GM23338 (cell line): ENCODE measurements around the gene RIOK1. TPM values are rescaled to one million over a fixed set of nuclear protein-coding genes. Genes with fewer than 3 reads are reported as not detected.
A peak's percentile ranks its signal among the peaks of the same experiment; 100 is the strongest.

Source experiments
- ATAC-seq: fragments of 200-7000 bp; cut with Tn5 transposase; 3 replicates; pipeline ENCODE4 v1.9.1; 2020
- DNase-seq: peaks from one replicate; pipeline ENCODE4 v3.0.0-alpha.2; 2015; ENCODE audit warnings: low spot score
- H2AFZ ChIP-seq: fragments of 200-600 bp; sonication (generic); 2 replicates; pipeline ENCODE4 v1.8.0; 2016; ENCODE audit warnings: antibody characterized with exemption, mild to moderate bottlenecking, moderate library complexity
- H3F3A ChIP-seq: fragments of 200-600 bp; sonication (generic); replicated peaks from 2 replicates; pipeline ENCODE4 v1.8.0; 2017; ENCODE audit warnings: antibody characterized with exemption, mixed run types, low read depth
- H3K27ac ChIP-seq: fragments of 200-600 bp; sonication (generic); 2 replicates; pipeline ENCODE4 v1.6.1; 2016; ENCODE audit warnings: low read depth
- H3K27me3 ChIP-seq: fragments of 200-600 bp; sonication (generic); 2 replicates; pipeline ENCODE4 v1.8.0; 2016; ENCODE audit warnings: mild to moderate bottlenecking, mixed run types, moderate library complexity; ENCODE audit not compliant: insufficient read depth
- H3K36me3 ChIP-seq: fragments of 200-600 bp; sonication (generic); 2 replicates; pipeline ENCODE4 v1.8.0; 2016; ENCODE audit warnings: mild to moderate bottlenecking; ENCODE audit not compliant: insufficient read depth
- H3K4me1 ChIP-seq: fragments of 200-600 bp; sonication (generic); 2 replicates; pipeline ENCODE4 v1.8.0; 2016; ENCODE audit warnings: mild to moderate bottlenecking, moderate library complexity; ENCODE audit not compliant: insufficient read depth
- H3K4me2 ChIP-seq: fragments of 200-600 bp; sonication (generic); 2 replicates; pipeline ENCODE4 v1.7.1; 2017; ENCODE audit warnings: mixed run types
- H3K4me3 ChIP-seq: fragments of 200-600 bp; sonication (generic); 2 replicates; pipeline ENCODE4 v1.6.1; 2016; ENCODE audit warnings: mixed run types
- H3K79me2 ChIP-seq: fragments of 200-600 bp; sonication (generic); replicated peaks from 2 replicates; pipeline ENCODE4 v1.8.0; 2017; ENCODE audit warnings: mild to moderate bottlenecking; ENCODE audit not compliant: insufficient read depth
- H3K9me2 ChIP-seq: fragments of 200-600 bp; sonication (generic); 2 replicates; pipeline ENCODE4 v1.8.0; 2017; ENCODE audit not compliant: insufficient read depth
- H4K20me1 ChIP-seq: fragments of 200-600 bp; sonication (generic); replicated peaks from 2 replicates; pipeline ENCODE4 v1.8.0; 2017; ENCODE audit warnings: mild to moderate bottlenecking; ENCODE audit not compliant: insufficient read depth
- H3K27ac Mint-ChIP-seq: 2 replicates; pipeline ENCODE4 v1.8.0; 2020; ENCODE audit warnings: inconsistent platforms, mild to moderate bottlenecking, moderate library complexity, mixed read lengths
- H3K27me3 Mint-ChIP-seq: 3 replicates; pipeline ENCODE4 v1.8.0; 2022; ENCODE audit warnings: low read depth, mild to moderate bottlenecking, moderate library complexity, mixed read lengths, inconsistent platforms; ENCODE audit not compliant: insufficient read depth, poor library complexity
- H3K36me3 Mint-ChIP-seq: 3 replicates; pipeline ENCODE4 v1.8.0; 2021; ENCODE audit warnings: low read depth, mild to moderate bottlenecking, inconsistent platforms, moderate library complexity, mixed read lengths
- H3K4me1 Mint-ChIP-seq: 3 replicates; pipeline ENCODE4 v1.8.0; 2020; ENCODE audit warnings: mild to moderate bottlenecking, inconsistent platforms, mixed read lengths
- H3K4me3 Mint-ChIP-seq: 3 replicates; pipeline ENCODE4 v1.8.0; 2021; ENCODE audit warnings: moderate library complexity, mild to moderate bottlenecking, inconsistent platforms, mixed read lengths
- H3K9me3 Mint-ChIP-seq: 3 replicates; pipeline ENCODE4 v1.8.0; 2020; ENCODE audit warnings: moderate library complexity, mild to moderate bottlenecking, inconsistent platforms, mixed read lengths
- CREB1 ChIP-seq: fragments of 250-450 bp; sonication (Bioruptor Pico); IDR thresholded peaks from 2 replicates; pipeline ENCODE4 v1.5.0; 2020; ENCODE audit warnings: low read depth, mild to moderate bottlenecking, moderate library complexity
- EZH2 ChIP-seq: fragments of 200-600 bp; sonication (generic); IDR thresholded peaks from one replicate; pipeline ENCODE4 v1.8.0; 2017; ENCODE audit warnings: antibody characterized with exemption, mild to moderate bottlenecking, low read depth; ENCODE audit not compliant: unreplicated experiment
- EZH2phosphoT487 ChIP-seq: fragments of 200-600 bp; sonication (generic); IDR thresholded peaks from one replicate; pipeline ENCODE4 v1.8.1; 2018; ENCODE audit warnings: antibody characterized with exemption; ENCODE audit not compliant: unreplicated experiment
- JUNB ChIP-seq: IDR thresholded peaks from one replicate; pipeline ENCODE4 v1.6.1; 2016; ENCODE audit warnings: antibody characterized with exemption; ENCODE audit not compliant: unreplicated experiment
- NANOG ChIP-seq: IDR thresholded peaks from 2 replicates; pipeline ENCODE4 v1.6.1; 2016; ENCODE audit warnings: antibody characterized with exemption, borderline replicate concordance
- POLR2AphosphoS5 ChIP-seq: IDR thresholded peaks from 2 replicates; pipeline ENCODE4 v1.6.1; 2016; ENCODE audit warnings: antibody characterized with exemption, low read depth
- STAT1 ChIP-seq: IDR thresholded peaks from one replicate; pipeline ENCODE4 v1.6.1; 2016; ENCODE audit warnings: antibody characterized with exemption; ENCODE audit not compliant: unreplicated experiment
- ZNF114 ChIP-seq: fragments of 250-450 bp; sonication (Bioruptor Pico); IDR thresholded peaks from 2 replicates; pipeline ENCODE4 v1.5.0; 2020; ENCODE audit warnings: mild to moderate bottlenecking, moderate library complexity
- ZNF331 ChIP-seq: fragments of 250-450 bp; sonication (Bioruptor Pico); IDR thresholded peaks from 2 replicates; pipeline ENCODE4 v1.5.0; 2020; ENCODE audit warnings: low read depth, mild to moderate bottlenecking, moderate library complexity
- polyA plus RNA-seq: library from polyadenylated mRNA; unstranded; fragments of >200 nt; fragmentation: Nextera tagmentation; extraction: Ambion mirVana; gene quantifications from 2 replicates; pipeline ENCODE4 v1.2.1, GENCODE V29; 2016
- total RNA-seq: library from RNA; depleted of rRNA; stranded (reverse); fragments of >200 nt; shearing (Covaris generic); gene quantifications from 2 replicates; pipeline ENCODE4 v1.2.3, GENCODE V29; 2014
- TF ChIP-seq, protein P1 (sequence below): IDR thresholded peaks from one replicate; pipeline ENCODE4 v1.6.1; 2018; ENCODE audit warnings: antibody characterized with exemption; ENCODE audit not compliant: unreplicated experiment
- TF ChIP-seq, protein P2 (sequence below): IDR thresholded peaks from 2 replicates; pipeline ENCODE4 v1.6.1; 2016; ENCODE audit warnings: antibody characterized with exemption
- TF ChIP-seq, protein P3 (sequence below), 2 experiments: fragments of 200-600 bp in 1 of 2; sonication (generic) in 1 of 2; conservative IDR thresholded peaks; 2 replicates each; pipeline versions ENCODE4 v1.5.1 to v1.6.1; 2016 to 2017; ENCODE audit warnings: antibody characterized with exemption in 2 of 2, low read depth in 2 of 2, mild to moderate bottlenecking in 2 of 2, moderate library complexity in 1 of 2
- TF ChIP-seq, protein P4 (sequence below): fragments of 250-450 bp; sonication (Bioruptor Pico); IDR thresholded peaks from 2 replicates; pipeline ENCODE4 v1.5.0; 2020; ENCODE audit warnings: mild to moderate bottlenecking, moderate library complexity

RIOK1 gene
- total and polyA plus RNA-seq, 2 experiments from 2014 or later, result 15.5 to 34.3 TPM

DNA sequence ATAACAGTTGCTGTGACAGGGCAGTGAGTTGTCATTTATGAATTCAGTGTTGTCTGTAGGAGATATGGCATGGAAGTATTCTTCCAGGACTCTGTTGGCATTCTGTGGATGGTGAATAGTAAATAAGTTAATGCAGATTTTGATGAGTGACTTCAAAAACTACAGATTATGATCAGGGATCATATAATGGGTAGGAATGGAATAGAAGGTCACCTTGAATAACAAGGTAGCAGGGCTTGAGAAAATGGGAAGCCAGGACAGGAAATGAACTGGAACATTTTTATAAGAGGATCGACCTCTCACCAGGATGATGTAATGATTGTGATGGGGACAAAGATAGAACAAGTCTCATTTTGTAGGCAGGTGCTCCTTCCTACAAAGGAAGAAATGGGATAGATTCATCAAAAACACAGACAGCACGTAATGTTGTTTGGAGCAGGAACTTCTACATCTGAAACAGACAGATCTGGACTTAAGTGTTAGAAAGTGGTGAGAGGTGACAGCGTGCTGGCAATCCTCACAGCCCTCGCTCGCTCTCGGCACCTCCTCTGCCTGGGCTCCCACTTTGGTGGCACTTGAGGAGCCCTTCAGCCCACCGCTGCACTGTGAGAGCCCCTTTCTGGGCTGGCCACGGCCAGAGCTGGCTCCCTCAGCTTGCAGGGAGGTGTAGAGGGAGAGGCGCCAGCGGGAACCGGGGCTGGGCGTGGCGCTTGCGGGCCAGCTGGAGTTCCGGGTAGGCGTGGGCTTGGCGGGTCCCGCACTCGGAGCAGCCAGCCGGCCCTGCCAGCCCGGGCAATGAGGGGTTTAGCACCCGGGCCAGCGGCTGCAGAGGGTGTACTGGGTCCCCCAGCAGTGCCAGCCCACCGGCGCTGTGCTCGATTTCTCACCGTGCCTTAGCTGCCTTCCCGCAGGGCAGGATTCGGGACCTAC is 45.8 kb upstream of the RIOK1 start:
- H4K20me1 ChIP-seq, result no peaks in the 10 kb centered on the region
- peaks cover 3% of the 10 kb centered on the region for H3K27me3 Mint-ChIP-seq
- 0 out of 2 replicates have a peak overlapping the region, but pooled peaks have one; percentile 32 for H2AFZ ChIP-seq
- peaks cover 12% of the 10 kb centered on the region; the same call in 2 of the 3 replicates for H3K9me3 Mint-ChIP-seq
- TF ChIP-seq, protein P1, sequence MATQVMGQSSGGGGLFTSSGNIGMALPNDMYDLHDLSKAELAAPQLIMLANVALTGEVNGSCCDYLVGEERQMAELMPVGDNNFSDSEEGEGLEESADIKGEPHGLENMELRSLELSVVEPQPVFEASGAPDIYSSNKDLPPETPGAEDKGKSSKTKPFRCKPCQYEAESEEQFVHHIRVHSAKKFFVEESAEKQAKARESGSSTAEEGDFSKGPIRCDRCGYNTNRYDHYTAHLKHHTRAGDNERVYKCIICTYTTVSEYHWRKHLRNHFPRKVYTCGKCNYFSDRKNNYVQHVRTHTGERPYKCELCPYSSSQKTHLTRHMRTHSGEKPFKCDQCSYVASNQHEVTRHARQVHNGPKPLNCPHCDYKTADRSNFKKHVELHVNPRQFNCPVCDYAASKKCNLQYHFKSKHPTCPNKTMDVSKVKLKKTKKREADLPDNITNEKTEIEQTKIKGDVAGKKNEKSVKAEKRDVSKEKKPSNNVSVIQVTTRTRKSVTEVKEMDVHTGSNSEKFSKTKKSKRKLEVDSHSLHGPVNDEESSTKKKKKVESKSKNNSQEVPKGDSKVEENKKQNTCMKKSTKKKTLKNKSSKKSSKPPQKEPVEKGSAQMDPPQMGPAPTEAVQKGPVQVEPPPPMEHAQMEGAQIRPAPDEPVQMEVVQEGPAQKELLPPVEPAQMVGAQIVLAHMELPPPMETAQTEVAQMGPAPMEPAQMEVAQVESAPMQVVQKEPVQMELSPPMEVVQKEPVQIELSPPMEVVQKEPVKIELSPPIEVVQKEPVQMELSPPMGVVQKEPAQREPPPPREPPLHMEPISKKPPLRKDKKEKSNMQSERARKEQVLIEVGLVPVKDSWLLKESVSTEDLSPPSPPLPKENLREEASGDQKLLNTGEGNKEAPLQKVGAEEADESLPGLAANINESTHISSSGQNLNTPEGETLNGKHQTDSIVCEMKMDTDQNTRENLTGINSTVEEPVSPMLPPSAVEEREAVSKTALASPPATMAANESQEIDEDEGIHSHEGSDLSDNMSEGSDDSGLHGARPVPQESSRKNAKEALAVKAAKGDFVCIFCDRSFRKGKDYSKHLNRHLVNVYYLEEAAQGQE, result no peak
- TF ChIP-seq ZNF114 (no peak), ZNF331 (no peak), POLR2AphosphoS5 (no peak), NANOG (no peak), EZH2 (no peak), CREB1 (CRISPR knock-in tag) (no peak), STAT1 (no peak), EZH2phosphoT487 (no peak), JUNB (no peak)
- TF ChIP-seq, protein P2, sequence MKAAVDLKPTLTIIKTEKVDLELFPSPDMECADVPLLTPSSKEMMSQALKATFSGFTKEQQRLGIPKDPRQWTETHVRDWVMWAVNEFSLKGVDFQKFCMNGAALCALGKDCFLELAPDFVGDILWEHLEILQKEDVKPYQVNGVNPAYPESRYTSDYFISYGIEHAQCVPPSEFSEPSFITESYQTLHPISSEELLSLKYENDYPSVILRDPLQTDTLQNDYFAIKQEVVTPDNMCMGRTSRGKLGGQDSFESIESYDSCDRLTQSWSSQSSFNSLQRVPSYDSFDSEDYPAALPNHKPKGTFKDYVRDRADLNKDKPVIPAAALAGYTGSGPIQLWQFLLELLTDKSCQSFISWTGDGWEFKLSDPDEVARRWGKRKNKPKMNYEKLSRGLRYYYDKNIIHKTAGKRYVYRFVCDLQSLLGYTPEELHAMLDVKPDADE, result no peak
- TF ChIP-seq, protein P3, sequence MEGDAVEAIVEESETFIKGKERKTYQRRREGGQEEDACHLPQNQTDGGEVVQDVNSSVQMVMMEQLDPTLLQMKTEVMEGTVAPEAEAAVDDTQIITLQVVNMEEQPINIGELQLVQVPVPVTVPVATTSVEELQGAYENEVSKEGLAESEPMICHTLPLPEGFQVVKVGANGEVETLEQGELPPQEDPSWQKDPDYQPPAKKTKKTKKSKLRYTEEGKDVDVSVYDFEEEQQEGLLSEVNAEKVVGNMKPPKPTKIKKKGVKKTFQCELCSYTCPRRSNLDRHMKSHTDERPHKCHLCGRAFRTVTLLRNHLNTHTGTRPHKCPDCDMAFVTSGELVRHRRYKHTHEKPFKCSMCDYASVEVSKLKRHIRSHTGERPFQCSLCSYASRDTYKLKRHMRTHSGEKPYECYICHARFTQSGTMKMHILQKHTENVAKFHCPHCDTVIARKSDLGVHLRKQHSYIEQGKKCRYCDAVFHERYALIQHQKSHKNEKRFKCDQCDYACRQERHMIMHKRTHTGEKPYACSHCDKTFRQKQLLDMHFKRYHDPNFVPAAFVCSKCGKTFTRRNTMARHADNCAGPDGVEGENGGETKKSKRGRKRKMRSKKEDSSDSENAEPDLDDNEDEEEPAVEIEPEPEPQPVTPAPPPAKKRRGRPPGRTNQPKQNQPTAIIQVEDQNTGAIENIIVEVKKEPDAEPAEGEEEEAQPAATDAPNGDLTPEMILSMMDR (conservative IDR thresholded peaks at IDR 0.05; ENCODE audit: low read depth in 2 of 2), result no peak
- TF ChIP-seq, protein P4, sequence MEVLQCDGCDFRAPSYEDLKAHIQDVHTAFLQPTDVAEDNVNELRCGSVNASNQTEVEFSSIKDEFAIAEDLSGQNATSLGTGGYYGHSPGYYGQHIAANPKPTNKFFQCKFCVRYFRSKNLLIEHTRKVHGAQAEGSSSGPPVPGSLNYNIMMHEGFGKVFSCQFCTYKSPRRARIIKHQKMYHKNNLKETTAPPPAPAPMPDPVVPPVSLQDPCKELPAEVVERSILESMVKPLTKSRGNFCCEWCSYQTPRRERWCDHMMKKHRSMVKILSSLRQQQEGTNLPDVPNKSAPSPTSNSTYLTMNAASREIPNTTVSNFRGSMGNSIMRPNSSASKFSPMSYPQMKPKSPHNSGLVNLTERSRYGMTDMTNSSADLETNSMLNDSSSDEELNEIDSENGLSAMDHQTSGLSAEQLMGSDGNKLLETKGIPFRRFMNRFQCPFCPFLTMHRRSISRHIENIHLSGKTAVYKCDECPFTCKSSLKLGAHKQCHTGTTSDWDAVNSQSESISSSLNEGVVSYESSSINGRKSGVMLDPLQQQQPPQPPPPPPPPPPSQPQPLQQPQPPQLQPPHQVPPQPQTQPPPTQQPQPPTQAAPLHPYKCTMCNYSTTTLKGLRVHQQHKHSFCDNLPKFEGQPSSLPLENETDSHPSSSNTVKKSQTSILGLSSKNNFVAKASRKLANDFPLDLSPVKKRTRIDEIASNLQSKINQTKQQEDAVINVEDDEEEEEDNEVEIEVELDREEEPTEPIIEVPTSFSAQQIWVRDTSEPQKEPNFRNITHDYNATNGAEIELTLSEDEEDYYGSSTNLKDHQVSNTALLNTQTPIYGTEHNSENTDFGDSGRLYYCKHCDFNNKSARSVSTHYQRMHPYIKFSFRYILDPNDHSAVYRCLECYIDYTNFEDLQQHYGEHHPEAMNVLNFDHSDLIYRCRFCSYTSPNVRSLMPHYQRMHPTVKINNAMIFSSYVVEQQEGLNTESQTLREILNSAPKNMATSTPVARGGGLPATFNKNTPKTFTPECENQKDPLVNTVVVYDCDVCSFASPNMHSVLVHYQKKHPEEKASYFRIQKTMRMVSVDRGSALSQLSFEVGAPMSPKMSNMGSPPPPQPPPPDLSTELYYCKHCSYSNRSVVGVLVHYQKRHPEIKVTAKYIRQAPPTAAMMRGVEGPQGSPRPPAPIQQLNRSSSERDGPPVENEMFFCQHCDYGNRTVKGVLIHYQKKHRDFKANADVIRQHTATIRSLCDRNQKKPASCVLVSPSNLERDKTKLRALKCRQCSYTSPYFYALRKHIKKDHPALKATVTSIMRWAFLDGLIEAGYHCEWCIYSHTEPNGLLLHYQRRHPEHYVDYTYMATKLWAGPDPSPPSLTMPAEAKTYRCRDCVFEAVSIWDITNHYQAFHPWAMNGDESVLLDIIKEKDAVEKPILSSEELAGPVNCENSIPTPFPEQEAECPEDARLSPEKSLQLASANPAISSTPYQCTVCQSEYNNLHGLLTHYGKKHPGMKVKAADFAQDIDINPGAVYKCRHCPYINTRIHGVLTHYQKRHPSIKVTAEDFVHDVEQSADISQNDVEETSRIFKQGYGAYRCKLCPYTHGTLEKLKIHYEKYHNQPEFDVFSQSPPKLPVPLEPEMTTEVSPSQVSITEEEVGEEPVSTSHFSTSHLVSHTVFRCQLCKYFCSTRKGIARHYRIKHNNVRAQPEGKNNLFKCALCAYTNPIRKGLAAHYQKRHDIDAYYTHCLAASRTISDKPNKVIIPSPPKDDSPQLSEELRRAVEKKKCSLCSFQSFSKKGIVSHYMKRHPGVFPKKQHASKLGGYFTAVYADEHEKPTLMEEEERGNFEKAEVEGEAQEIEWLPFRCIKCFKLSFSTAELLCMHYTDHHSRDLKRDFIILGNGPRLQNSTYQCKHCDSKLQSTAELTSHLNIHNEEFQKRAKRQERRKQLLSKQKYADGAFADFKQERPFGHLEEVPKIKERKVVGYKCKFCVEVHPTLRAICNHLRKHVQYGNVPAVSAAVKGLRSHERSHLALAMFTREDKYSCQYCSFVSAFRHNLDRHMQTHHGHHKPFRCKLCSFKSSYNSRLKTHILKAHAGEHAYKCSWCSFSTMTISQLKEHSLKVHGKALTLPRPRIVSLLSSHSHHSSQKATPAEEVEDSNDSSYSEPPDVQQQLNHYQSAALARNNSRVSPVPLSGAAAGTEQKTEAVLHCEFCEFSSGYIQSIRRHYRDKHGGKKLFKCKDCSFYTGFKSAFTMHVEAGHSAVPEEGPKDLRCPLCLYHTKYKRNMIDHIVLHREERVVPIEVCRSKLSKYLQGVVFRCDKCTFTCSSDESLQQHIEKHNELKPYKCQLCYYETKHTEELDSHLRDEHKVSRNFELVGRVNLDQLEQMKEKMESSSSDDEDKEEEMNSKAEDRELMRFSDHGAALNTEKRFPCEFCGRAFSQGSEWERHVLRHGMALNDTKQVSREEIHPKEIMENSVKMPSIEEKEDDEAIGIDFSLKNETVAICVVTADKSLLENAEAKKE (CRISPR knock-in tag), result no peak
- H3F3A ChIP-seq, result no peaks in the 10 kb centered on the region
- 0 out of 2 replicates have a peak, but pooled peaks cover 3% of the 10 kb centered on the region for H3K9me2 ChIP-seq
- H3K36me3 Mint-ChIP-seq, result peaks cover 7% of the 10 kb centered on the region; the same call in 2 of the 3 replicates
- H3K36me3 ChIP-seq, result no peaks in the 10 kb centered on the region
- H3K27ac Mint-ChIP-seq, result no peak overlapping the region
- DNase-seq, result no peak
- H3K4me1 ChIP-seq, result no peaks in the 10 kb centered on the region
- peaks cover 13% of the 10 kb centered on the region for H3K4me1 Mint-ChIP-seq
- no peak overlapping the region; the same call in 2 of the 3 replicates for H3K4me3 Mint-ChIP-seq
- H3K4me2 ChIP-seq, result no peak overlapping the region
- no peak overlapping the region for H3K27ac ChIP-seq
- no peak for ATAC-seq
- no peaks in the 10 kb centered on the region for H3K27me3 ChIP-seq
- H3K79me2 ChIP-seq, result no peaks in the 10 kb centered on the region
- no peak overlapping the region for H3K4me3 ChIP-seq
